Hepatocyte (in vitro differentiated cells): ENCODE results near the gene CAV1. TPM values are rescaled to one million over a fixed set of nuclear protein-coding genes. Genes with fewer than 3 reads are reported as not detected.

Source experiments
- polyA plus RNA-seq: library from polyadenylated mRNA; unstranded; fragments of >200 nt; fragmentation: Nextera tagmentation; extraction: Ambion mirVana; gene quantifications from 2 replicates; pipeline ENCODE4 v1.2.1, GENCODE V29; 2016
- small RNA-seq: library from RNA; depleted of rRNA; stranded (forward); fragments of <200 nt; gene quantifications from one replicate; pipeline ENCODE3, GENCODE V24; 2014
- total RNA-seq: library from RNA; depleted of rRNA; stranded (reverse); fragments of >200 nt; gene quantifications from 2 replicates; pipeline ENCODE4 v1.2.3, GENCODE V29; 2014

The CAV1 gene
- total and polyA plus RNA-seq, 2 experiments from 2014 or later, result 36.0 to 43.3 TPM

Small RNA genes within 50 kb of the gene (small RNA-seq; reads per million reads assigned to genes)
- gene AC006159.2, result not detected

Other genes starting within 250 kb of the CAV1 start
- gene CAV2, start 25.3 kb upstream of the CAV1 start, total RNA-seq, result 35.5 and 49.2 TPM in 2 replicates
- gene CAV2, start 25.3 kb upstream of the CAV1 start, polyA plus RNA-seq, result 53.0 and 61.5 TPM in 2 replicates
- 29.3 and 35.7 TPM in 2 replicates for gene MET, start 147.2 kb downstream of the CAV1 start, total RNA-seq
- 6.5 and 12.7 TPM in 2 replicates for gene MET, start 147.2 kb downstream of the CAV1 start, polyA plus RNA-seq